Coronary artery (tissue), 2 donors: ENCODE results near the gene TMEM192.
"Not testable (repeated sequence)": the region's sequence is repeated elsewhere in the genome, so short reads cannot be mapped to it uniquely, and the experiment has no call there.

ENCODE experiments used
- DNase-seq: peaks from one replicate; pipeline ENCODE4 v3.0.0-alpha.2; 2017; ENCODE audit warnings: low spot score
- H3K27ac ChIP-seq, 2 donors: fragments of 200-600 bp; sonication (generic); one replicate each; pipeline ENCODE4 v1.5.1; 2016 to 2019
- H3K4me3 ChIP-seq: fragments of 200-600 bp; sonication (generic); 2 replicates; pipeline ENCODE4 v1.5.1; 2016; ENCODE audit warnings: mild to moderate bottlenecking, moderate library complexity
- CTCF ChIP-seq: fragments of 200-600 bp; sonication (generic); IDR thresholded peaks from one replicate; pipeline ENCODE4 v1.5.1; 2019; ENCODE audit warnings: antibody characterized with exemption

TMEM192 gene

GRCh38 chr4:165138843-165139242 is 26.2 kb upstream of the TMEM192 start:
- TF ChIP-seq CTCF = no peak
- H3K4me3 ChIP-seq = no peak overlapping the region
- DNase-seq = no peak
- H3K27ac ChIP-seq = no peak overlapping the region

GRCh38 chr4:165137205-165137604 is 24.5 kb upstream of the TMEM192 start:
- TF ChIP-seq CTCF = no peak
- DNase-seq = no peak
- H3K27ac ChIP-seq = no peak overlapping the region
- H3K4me3 ChIP-seq = no peak overlapping the region

GRCh38 chr4:165136529-165136928 is 23.9 kb upstream of the TMEM192 start:
- Histone ChIP-seq H3K4me3 (no peak overlapping the region), H3K27ac (no peak overlapping the region)
- TF ChIP-seq CTCF = no peak
- DNase-seq = no peak

GRCh38 chr4:165133150-165133549 is 20.5 kb upstream of the TMEM192 start:
- TF ChIP-seq CTCF = no peak

GRCh38 chr4:165131247-165131832 is 18.7 kb upstream of the TMEM192 start:
- no peak overlapping the region for H3K4me3 ChIP-seq
- DNase-seq = no peak
- H3K27ac ChIP-seq = no peak overlapping the region
- TF ChIP-seq CTCF = peak; percentile 75

More at GRCh38 chr4:165133150-165133549, 20.5 kb upstream of the TMEM192 start:
- H3K27ac ChIP-seq = no peak overlapping the region
- no peak for DNase-seq
- H3K4me3 ChIP-seq = no peak overlapping the region

GRCh38 chr4:165129924-165130323 is 17.3 kb upstream of the TMEM192 start:
- TF ChIP-seq CTCF = no peak
- DNase-seq = no peak
- no peak overlapping the region for H3K4me3 ChIP-seq
- no peak overlapping the region for H3K27ac ChIP-seq

GRCh38 chr4:165125869-165126499 is 13.3 kb upstream of the TMEM192 start:
- H3K27ac ChIP-seq, H3K4me3 ChIP-seq, DNase-seq: not testable (repeated sequence)
